IPS-18a (cell line): ENCODE measurements around the gene ARHGAP24.

Experiments used
- H3K27ac ChIP-seq: one replicate; pipeline ENCODE4 v1.5.1; 2013; ENCODE audit warnings: low read length
- H3K27me3 ChIP-seq: one replicate; pipeline ENCODE4 v1.6.1; 2013; ENCODE audit warnings: mild to moderate bottlenecking, low read length; ENCODE audit not compliant: control insufficient read depth, insufficient read depth
- H3K36me3 ChIP-seq: one replicate; pipeline ENCODE4 v1.6.1; 2013; ENCODE audit warnings: low read depth, low read length; ENCODE audit not compliant: control insufficient read depth
- H3K4me1 ChIP-seq: one replicate; pipeline ENCODE4 v1.6.1; 2013; ENCODE audit warnings: low read depth, low read length; ENCODE audit not compliant: control insufficient read depth
- H3K4me3 ChIP-seq: one replicate; pipeline ENCODE4 v1.5.1; 2013; ENCODE audit warnings: low read length
- H3K9ac ChIP-seq: one replicate; pipeline ENCODE4 v1.6.1; 2013; ENCODE audit warnings: mild to moderate bottlenecking, low read length, moderate library complexity
- H3K9me3 ChIP-seq: one replicate; pipeline ENCODE4 v1.6.1; 2013; ENCODE audit warnings: low read depth, low read length; ENCODE audit not compliant: control insufficient read depth

The ARHGAP24 gene

GRCh38 chr4:85720735-85721134 lies 245.8 kb downstream of the ARHGAP24 start:
- H3K4me3 ChIP-seq = no peak overlapping the region
- H3K9me3 ChIP-seq = no peaks in the 10 kb centered on the region
- H3K36me3 ChIP-seq = no peaks in the 10 kb centered on the region
- no peaks in the 10 kb centered on the region for H3K4me1 ChIP-seq
- H3K27ac ChIP-seq = no peak overlapping the region
- no peak overlapping the region for H3K9ac ChIP-seq
- no peaks in the 10 kb centered on the region for H3K27me3 ChIP-seq

- Histone ChIP-seq H3K9me3 (no peaks in the 10 kb centered on the region), H3K27ac (no peak overlapping the region), H3K4me1 (no peaks in the 10 kb centered on the region), H3K4me3 (no peak overlapping the region), H3K36me3 (no peaks in the 10 kb centered on the region), H3K27me3 (no peaks in the 10 kb centered on the region), H3K9ac (no peak overlapping the region)
Observed at GRCh38 chr4:85722401-85722800, 247.5 kb downstream of the ARHGAP24 start.

GRCh38 chr4:85722807-85723206 lies 247.9 kb downstream of the ARHGAP24 start:
- H3K27ac ChIP-seq = no peak overlapping the region
- H3K4me1 ChIP-seq = no peaks in the 10 kb centered on the region
- H3K27me3 ChIP-seq = no peaks in the 10 kb centered on the region
- H3K9ac ChIP-seq = no peak overlapping the region
- no peaks in the 10 kb centered on the region for H3K36me3 ChIP-seq
- H3K9me3 ChIP-seq = no peaks in the 10 kb centered on the region
- no peak overlapping the region for H3K4me3 ChIP-seq

- Histone ChIP-seq H3K27ac (no peak overlapping the region), H3K36me3 (no peaks in the 10 kb centered on the region), H3K4me3 (no peak overlapping the region), H3K4me1 (no peaks in the 10 kb centered on the region), H3K9ac (no peak overlapping the region), H3K9me3 (no peaks in the 10 kb centered on the region), H3K27me3 (no peaks in the 10 kb centered on the region)
Observed at GRCh38 chr4:85724791-85725563, 250.0 kb downstream of the ARHGAP24 start.

- Histone ChIP-seq H3K36me3 (no peaks in the 10 kb centered on the region), H3K27me3 (no peaks in the 10 kb centered on the region), H3K27ac (no peak overlapping the region), H3K9ac (no peak overlapping the region), H3K4me3 (no peak overlapping the region), H3K4me1 (no peaks in the 10 kb centered on the region), H3K9me3 (no peaks in the 10 kb centered on the region)
Observed at GRCh38 chr4:85725721-85726170, 250.8 kb downstream of the ARHGAP24 start.

GRCh38 chr4:85726555-85726954 lies 251.6 kb downstream of the ARHGAP24 start:
- Histone ChIP-seq H3K4me1 (no peaks in the 10 kb centered on the region), H3K27ac (no peak overlapping the region)

GRCh38 chr4:85728464-85728863 lies 253.5 kb downstream of the ARHGAP24 start:
- Histone ChIP-seq H3K4me1 (no peaks in the 10 kb centered on the region), H3K4me3 (no peak overlapping the region), H3K27ac (no peak overlapping the region)

More at GRCh38 chr4:85726555-85726954, 251.6 kb downstream of the ARHGAP24 start:
- H3K9ac ChIP-seq = no peak overlapping the region
- H3K4me3 ChIP-seq = no peak overlapping the region
- H3K9me3 ChIP-seq = no peaks in the 10 kb centered on the region
- H3K27me3 ChIP-seq = no peaks in the 10 kb centered on the region
- H3K36me3 ChIP-seq = no peaks in the 10 kb centered on the region

GRCh38 chr4:85732124-85732523 lies 257.2 kb downstream of the ARHGAP24 start:
- Histone ChIP-seq H3K27me3 (no peaks in the 10 kb centered on the region), H3K27ac (no peak overlapping the region), H3K9me3 (no peaks in the 10 kb centered on the region), H3K9ac (no peak overlapping the region), H3K4me1 (no peaks in the 10 kb centered on the region), H3K4me3 (no peak overlapping the region), H3K36me3 (no peaks in the 10 kb centered on the region)

More at GRCh38 chr4:85728464-85728863, 253.5 kb downstream of the ARHGAP24 start:
- H3K9ac ChIP-seq = no peak overlapping the region
- no peaks in the 10 kb centered on the region for H3K9me3 ChIP-seq
- H3K36me3 ChIP-seq = no peaks in the 10 kb centered on the region
- no peaks in the 10 kb centered on the region for H3K27me3 ChIP-seq

GRCh38 chr4:85733798-85734197 lies 258.8 kb downstream of the ARHGAP24 start:
- no peaks in the 10 kb centered on the region for H3K36me3 ChIP-seq

GRCh38 chr4:85734424-85734831 lies 259.5 kb downstream of the ARHGAP24 start:
- no peaks in the 10 kb centered on the region for H3K4me1 ChIP-seq
- H3K4me3 ChIP-seq = no peak overlapping the region
- no peak overlapping the region for H3K9ac ChIP-seq
- no peaks in the 10 kb centered on the region for H3K9me3 ChIP-seq
- H3K27me3 ChIP-seq = no peaks in the 10 kb centered on the region
- H3K36me3 ChIP-seq = no peaks in the 10 kb centered on the region
- H3K27ac ChIP-seq = no peak overlapping the region

More at GRCh38 chr4:85733798-85734197, 258.8 kb downstream of the ARHGAP24 start:
- Histone ChIP-seq H3K4me1 (no peaks in the 10 kb centered on the region), H3K9me3 (no peaks in the 10 kb centered on the region), H3K27ac (no peak overlapping the region), H3K27me3 (no peaks in the 10 kb centered on the region), H3K9ac (no peak overlapping the region), H3K4me3 (no peak overlapping the region)

GRCh38 chr4:85736571-85736970 lies 261.6 kb downstream of the ARHGAP24 start:
- no peaks in the 10 kb centered on the region for H3K36me3 ChIP-seq
- no peaks in the 10 kb centered on the region for H3K4me1 ChIP-seq
- H3K9me3 ChIP-seq = no peaks in the 10 kb centered on the region
- H3K27ac ChIP-seq = no peak overlapping the region
- no peak overlapping the region for H3K9ac ChIP-seq
- H3K4me3 ChIP-seq = no peak overlapping the region
- H3K27me3 ChIP-seq = no peaks in the 10 kb centered on the region

- Histone ChIP-seq H3K4me3 (no peak overlapping the region), H3K36me3 (no peaks in the 10 kb centered on the region), H3K27ac (no peak overlapping the region), H3K9ac (no peak overlapping the region), H3K4me1 (no peaks in the 10 kb centered on the region), H3K27me3 (no peaks in the 10 kb centered on the region), H3K9me3 (no peaks in the 10 kb centered on the region)
Observed at GRCh38 chr4:85737254-85737653, 262.3 kb downstream of the ARHGAP24 start.
